CD4-positive, alpha-beta T cell treated with Interleukin-12 subunit alpha and Interleukin-12 subunit beta, for 1 hour (primary cell): ENCODE data around the gene NHLH1.
"Not testable (repeated sequence)": the region's sequence is repeated elsewhere in the genome, so short reads cannot be mapped to it uniquely, and the experiment has no call there.

ENCODE experiments used
- DNase-seq: peaks from one replicate; pipeline ENCODE4 v3.0.0-alpha.2; 2020

Gene NHLH1

GRCh38 chr1:160384812-160385211 is 17.9 kb downstream of the NHLH1 start:
- DNase-seq = not testable (repeated sequence)

- DNase-seq = not testable (repeated sequence)
Observed at GRCh38 chr1:160388406-160388805, 21.5 kb downstream of the NHLH1 start.

- no peak for DNase-seq
Observed at GRCh38 chr1:160394673-160395072, 27.8 kb downstream of the NHLH1 start.

GRCh38 chr1:160397651-160398050 is 30.8 kb downstream of the NHLH1 start:
- no peak for DNase-seq

GRCh38 chr1:160398823-160399222 is 32.0 kb downstream of the NHLH1 start:
- no peak for DNase-seq

GRCh38 chr1:160399544-160400222 is 32.8 kb downstream of the NHLH1 start:
- no peak for DNase-seq

- peak; percentile 47 for DNase-seq
Observed at GRCh38 chr1:160400223-160400645, 33.4 kb downstream of the NHLH1 start, which contains the start of gene VANGL2. Gene VANGL2 (plus strand): TSS chr1:160400564. CDS start chr1:160415838, 15,274 bp downstream.

- no peak for DNase-seq
Observed at GRCh38 chr1:160400646-160401486, 34.0 kb downstream of the NHLH1 start.

GRCh38 chr1:160401487-160401805 is 34.6 kb downstream of the NHLH1 start:
- DNase-seq = no peak

GRCh38 chr1:160402001-160402795 is 35.3 kb downstream of the NHLH1 start:
- DNase-seq = no peak

GRCh38 chr1:160403244-160403643 is 36.4 kb downstream of the NHLH1 start:
- no peak for DNase-seq

- DNase-seq = no peak
Observed at GRCh38 chr1:160404094-160404493, 37.2 kb downstream of the NHLH1 start.

GRCh38 chr1:160405331-160405877 is 38.5 kb downstream of the NHLH1 start:
- DNase-seq = no peak

- DNase-seq = no peak
Observed at GRCh38 chr1:160406131-160406968, 39.5 kb downstream of the NHLH1 start.

GRCh38 chr1:160407839-160408801 is 41.2 kb downstream of the NHLH1 start:
- no peak for DNase-seq

- no peak for DNase-seq
Observed at GRCh38 chr1:160408864-160409263, 42.0 kb downstream of the NHLH1 start.

- no peak for DNase-seq
Observed at GRCh38 chr1:160409486-160409885, 42.6 kb downstream of the NHLH1 start.

- DNase-seq = no peak
Observed at GRCh38 chr1:160410406-160411005, 43.6 kb downstream of the NHLH1 start.

- no peak for DNase-seq
Observed at GRCh38 chr1:160411271-160412027, 44.6 kb downstream of the NHLH1 start.

GRCh38 chr1:160412028-160412362 is 45.1 kb downstream of the NHLH1 start:
- DNase-seq = no peak
